ENCODE data around the gene EIF3F. TPM values are rescaled to one million over a fixed set of nuclear protein-coding genes. Genes with fewer than 3 reads are reported as not detected.
A peak's percentile ranks its signal among the peaks of the same experiment; 100 is the strongest.

The EIF3F gene
- polyA plus RNA-seq, 1 donor: 339 TPM

DNA sequence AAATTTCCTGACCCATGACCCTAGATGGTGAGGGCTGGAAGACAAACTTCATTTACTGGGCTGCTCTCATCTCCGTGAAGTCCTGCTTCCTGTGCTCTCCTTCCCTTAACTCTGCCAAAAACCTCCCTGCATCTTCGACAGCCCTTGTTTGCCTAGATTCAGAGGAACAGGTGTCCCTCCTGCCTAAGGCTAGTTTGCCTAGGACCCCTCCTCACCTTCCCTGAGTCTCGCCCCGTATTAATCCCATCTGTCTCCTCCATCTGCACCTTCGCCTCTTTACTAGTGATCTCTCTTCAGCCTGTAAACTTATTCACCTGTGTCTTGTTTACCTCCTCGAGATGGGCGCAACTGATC, 33.1 kb downstream of the EIF3F start:
- DNase-seq: no peak

DNA sequence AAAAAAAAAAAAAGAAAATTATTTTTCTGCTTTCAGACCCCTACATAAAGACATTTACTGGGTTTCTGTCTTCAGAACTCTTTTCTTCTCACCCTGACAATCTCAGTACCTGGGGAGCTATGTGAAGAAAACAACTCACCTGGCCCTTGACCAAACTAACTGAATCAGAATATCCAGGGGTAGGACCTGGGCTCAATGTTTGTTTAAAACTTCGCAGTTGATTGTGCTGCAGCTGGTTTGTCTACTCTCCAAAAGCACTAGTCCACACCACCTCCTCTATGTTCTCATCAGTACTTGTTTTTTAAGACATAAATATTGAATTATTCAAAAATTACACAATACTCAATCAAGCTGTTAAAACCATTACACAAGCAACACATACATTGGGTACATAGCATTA, 34.8 kb downstream of the EIF3F start:
- DNase-seq: no peak

DNA sequence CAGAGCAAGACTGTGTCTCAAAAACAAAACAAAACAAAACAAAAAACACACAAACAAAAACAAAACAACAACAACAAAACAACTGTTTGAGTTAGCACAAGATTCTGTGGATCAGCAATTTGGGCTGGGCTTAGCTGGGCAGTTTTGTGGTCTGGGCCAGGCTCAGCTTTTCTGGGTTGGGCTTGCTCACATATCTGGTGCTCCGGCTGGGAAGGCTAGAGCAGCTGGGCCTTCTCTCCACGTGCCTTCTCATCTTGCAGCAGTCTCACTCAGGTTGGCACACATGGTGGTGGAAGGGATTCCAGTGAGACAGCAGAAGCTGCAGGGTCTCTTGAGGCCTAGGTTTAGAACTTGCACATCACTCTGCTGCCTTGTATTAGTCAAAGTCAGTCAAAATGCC, 35.7 kb downstream of the EIF3F start:
- no peak for DNase-seq

DNA sequence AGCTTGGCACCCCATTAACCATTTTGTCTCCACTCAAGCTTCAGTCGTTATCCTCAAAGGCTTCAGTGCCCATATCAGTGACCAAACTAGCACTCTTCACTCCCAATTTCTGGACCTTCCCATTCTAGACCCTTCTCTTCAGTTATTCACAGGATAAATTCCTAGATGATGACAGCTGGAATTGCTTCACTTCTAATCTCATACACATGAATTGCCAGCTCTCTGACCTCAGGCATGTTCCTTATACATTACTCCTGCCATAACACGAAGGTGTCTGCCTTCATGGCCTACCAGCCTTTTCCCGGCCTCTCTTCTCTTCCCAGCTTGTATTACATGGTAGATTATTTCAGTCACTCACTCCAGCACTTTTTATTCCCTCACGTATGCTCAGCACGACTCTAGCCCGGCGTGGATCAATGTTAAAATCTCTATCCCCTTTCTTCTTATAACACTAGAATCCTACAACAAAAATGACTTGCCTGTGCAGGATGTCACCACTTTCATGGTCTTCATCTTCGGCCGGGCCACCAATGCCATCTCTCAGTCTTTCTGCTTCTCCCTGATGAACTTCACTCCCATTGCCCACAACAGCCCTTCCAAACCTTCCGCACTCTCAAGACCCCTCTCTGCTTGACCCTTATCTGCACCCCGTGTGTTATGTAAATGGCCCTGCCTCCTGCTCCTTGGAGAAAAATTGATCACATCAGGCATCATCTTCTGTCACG, 36.9 kb downstream of the EIF3F start:
- DNase-seq: no peak

DNA sequence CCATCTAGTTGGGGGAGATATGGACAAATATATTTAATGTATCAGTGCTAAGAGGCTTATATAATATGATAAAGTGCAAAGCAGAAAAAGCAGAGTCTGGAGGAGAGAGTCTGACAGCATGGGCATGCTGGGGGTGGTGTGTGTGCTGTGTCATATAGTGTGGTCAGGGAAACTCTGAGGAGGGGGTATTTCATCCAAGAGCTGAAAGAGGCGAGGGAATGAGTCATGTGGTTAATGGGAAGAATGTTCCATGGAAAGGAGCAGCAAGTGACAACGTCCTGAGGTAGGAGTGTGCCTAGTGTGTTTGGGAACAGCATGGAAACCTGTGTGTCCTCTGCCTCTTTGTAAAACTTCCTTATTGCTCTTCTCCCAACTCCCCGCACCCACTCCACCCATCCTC, 38.0 kb downstream of the EIF3F start:
- DNase-seq: no peak

DNA sequence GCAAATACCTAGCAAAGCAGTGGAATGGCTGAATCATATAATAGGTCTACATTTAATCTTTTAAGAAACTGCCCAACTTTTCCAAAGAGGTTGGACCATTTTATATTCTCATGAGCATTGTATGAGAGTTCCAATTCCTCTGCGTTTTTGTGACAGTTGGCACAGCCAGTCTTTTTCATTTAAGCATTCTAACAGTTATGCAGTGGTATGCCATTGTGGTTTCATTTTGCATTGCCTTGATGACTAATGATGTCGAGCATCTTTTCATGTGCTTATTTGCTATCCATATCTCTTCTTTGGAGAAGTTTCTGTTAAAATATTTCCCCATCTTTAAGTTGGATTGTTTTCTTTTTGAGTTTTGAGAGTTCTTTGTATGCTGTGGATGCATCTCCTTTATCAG, 38.7 kb downstream of the EIF3F start:
- DNase-seq: no peak

DNA sequence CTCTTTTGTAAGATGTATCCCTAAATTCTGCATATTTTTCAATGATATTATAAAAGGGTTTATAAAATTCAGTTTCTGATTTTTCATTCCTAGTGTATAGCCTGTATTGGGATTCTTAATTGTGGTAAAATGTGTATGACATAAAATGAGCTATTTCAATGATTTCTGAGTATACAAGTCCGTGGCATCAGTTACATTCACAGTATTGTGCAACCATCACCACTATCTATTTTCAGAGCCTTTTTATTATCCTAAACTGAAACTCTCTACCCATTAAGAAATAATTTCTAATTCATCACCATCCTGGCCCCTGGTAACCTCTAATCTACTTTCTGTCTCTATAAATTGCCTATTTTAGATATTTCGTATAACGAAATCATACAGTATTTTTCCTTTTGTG, 39.8 kb downstream of the EIF3F start:
- DNase-seq: no peak

DNA sequence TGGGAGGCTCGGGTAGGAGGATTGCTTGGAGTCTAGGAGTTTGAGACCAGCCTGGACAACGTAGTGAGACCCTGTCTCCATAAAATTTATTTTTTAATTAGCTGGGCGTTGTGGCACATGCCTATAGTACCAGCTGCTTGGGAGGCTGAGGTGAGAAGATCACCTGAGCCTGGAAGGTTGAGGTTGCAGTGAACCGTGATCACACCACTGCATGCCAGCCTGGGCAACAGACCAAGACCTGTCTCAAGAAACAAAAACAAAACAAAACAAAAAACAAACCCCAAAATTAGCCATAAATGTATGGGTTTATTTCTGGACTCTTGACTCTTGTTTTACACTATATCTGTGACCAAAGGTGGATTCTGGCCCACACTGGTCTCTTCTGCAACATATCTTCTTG, 41.6 kb downstream of the EIF3F start:
- DNase-seq: no peak

DNA sequence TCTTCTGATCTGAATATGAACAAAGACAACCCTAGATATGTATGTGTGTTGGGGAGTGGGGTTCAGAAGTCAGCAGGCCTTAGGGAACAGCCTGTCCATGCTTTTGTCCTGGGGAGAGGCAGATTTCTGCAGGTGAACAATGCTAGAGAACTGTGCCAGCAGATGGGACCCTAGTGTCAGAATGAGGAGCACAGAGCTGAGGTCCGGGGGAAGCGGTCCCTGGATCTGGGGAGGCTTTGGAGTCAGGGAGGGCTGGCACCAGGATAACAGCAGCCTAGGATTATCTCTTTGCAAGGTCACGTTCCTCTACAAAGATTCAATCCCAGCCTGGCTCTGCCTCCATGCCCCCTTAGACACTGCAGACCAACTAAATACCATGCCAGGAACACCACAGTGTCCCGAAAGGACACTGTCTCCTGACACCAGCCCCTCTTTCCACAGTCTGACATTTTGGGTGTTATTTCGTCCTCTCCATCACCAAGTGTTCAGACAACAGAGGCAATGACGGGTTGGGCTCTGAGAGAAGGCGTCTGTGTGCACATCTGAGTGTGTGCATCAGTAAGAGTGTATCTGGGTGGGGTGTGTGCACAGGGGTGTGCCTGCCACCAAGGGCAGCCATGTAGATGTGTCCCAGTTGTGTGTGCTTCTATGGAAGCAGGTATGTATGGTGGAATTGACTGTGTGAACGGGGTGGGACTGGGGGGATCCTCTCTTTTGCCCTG, 43.5 kb downstream of the EIF3F start:
- no peak for DNase-seq

DNA sequence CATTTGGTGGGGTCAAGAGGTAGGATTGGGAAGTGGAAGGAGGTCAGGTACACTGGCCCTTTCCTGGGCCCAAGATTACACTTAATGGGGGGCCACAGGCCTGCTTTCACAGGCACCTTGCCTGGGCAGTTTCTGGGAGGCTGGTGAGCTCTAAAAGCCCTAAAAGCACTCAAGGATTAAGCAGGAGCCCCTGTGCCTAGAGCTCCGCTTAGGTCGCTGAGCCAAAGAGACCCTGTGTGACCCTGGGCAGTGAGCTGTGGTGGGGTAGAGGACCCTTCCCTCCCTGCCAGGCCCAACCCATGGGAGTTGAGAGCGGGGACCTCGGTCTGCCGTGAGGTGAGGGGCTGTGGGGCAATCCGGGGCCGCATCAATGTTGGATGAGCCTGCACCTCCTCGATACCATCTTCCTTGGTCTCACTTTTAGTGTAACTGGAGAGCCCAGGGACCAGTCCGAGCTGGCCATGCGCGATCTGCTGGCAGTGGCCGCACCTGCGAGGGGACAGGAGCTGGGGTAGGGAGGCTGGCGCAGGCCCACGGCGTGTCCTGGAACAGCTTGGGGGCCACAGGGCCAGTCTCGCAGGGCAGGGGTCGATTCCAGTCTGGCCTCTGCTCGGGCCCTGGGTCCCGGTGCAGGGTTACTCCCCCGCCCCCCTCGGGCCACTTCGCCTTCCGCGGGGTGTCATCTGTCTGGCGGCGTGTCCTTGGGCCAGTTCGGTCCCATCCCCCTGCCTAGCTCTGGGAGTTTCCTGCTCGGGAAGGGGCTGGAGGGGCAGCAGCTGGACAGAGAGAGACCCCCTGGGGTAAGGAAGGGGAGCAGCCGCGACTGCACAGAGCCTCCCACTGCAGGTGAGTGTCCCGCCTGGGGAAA, 44.3 kb downstream of the EIF3F start:
- DNase-seq: no peak

DNA sequence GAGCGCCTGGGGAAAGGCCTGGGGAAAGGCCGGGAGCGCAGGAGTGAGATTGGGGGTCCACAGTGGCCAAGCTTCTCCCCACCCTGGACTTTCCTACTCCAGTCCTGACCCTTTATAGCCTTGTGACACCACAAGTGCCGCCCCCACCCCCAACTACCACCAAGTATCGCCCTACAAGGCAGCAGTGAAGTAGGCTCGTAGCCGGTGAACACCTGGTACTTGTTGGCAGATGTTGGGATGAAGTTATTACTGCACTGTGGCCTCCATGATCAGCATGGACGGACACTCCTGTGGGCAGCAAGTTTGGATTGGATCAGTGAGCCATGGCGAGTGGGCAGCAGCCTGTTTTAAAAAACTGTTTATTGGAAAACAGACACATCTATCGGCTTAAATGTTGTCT, 45.0 kb downstream of the EIF3F start:
- DNase-seq: no peak

DNA sequence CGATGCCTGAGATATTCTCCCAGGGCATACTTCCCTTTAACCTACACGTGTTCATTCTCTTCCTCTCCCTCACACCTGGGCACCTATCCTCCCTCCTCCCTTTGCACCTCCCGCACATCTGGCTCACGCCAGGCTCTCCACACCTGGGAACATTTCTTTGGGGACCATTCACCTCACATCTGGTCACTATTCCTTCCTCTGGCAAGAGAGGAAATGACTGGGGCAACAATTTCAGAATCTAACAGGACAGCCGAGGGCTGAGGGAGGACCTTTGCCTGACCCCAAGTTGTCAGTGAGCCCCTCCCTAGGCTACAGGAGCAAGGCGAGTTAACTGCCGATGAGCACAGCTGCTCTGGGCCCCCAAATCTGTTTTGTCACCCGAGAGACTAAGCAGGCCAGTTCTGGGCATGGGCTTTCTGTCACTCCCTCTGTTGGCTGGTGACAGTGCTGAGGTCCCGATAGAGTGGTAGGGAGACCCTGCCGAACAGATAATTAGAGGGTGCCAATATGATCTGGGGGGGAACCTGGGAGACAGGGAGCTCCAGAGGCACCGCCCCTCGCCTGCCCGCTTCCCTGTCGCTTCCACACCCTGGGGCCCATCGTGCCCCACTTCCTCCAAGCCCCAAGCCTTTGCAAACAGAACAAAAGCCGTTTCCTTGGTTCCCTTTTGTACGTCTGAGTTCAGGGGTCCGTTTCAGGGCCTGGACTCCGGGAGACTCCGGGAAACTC, 45.6 kb downstream of the EIF3F start:
- no peak for DNase-seq

DNA sequence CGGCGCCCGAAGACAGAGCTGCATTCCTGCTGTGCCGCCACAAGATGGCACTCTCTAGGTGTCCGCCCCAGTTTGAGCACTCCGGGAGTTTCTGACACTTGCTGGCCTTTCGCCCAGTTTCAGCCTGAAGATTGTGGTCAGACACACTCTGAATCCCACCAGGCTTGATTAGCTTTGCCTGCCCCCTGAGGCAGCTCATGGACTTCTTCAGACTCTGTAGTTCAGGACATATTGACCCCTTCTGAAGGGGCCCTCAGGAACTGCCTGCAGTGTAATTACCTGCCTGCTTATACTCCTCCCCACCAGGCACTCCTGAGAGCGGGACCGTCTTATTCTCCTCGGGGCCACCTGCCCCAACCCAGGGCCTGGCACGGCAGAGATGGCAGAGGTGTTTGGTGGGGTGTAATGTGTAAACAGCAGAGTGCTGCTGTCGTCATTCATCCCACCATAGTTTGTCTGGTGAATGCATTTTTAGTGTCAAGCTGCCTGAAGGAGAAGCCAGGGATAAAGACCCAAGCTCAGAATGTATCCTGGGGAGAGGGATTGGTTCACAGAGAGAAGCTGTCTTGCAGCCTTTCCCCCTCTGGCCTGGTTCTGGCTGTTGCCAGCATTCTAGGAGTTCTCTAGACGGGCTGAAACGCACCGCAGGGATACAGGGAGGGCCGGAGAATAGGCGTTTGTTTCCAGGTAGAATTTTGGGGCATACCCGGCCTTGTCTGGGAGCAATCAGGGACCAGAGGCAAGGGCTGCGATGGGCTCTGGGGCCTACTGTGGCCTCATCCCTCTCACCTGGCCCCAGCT, 46.4 kb downstream of the EIF3F start:
- peak; percentile 85 for DNase-seq

DNA sequence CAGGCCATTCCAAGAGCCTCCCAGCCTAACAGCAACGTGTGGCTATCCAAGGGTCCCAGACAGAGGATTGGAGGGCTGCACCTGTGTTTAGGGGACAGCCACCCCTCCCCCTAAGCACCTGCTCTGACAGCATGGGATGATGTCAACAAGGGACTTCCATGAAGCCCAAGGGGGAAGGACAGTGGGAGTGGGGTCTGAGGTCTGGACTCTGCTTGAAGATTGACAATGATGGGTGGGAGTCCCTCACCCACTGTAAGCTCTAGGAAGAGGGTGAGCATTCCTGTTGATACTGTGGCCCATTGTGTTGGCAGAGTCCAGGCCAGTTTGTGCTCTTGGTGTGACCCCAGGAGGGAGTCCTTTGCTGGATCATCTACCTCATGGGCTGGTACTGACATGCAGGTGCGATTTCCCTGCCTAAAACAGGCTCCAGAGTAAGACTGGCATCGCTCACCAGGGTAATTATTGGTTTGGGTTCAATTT, 47.0 kb downstream of the EIF3F start:
- DNase-seq: no peak

DNA sequence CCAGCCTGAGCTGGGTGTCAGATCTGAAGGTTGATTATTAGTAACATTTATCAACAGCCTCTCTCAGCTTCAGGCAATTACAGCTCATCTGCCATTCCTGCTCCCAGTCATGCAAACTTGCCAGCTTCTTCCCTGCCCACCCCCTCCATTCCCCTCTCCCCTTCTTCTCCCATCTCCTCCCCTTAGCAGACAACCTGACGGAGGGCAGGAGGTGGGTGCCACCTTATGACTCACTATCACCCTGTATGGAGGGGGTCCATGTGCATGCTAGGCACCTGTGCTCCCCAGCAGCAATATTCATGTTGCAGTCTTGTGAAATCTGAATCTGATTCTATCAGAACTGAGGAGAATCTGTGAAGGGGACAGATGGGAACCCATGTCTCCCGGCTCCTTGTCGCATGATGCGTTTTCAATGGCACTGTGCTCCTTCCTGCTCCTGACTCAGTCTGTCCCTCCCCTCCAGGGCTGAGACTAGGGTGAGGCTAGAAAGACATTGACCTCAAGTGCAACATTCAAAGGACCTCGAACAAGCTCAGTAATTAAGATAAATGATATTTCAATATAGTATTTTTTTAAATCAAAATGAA, 47.6 kb downstream of the EIF3F start:
- no peak for DNase-seq

DNA sequence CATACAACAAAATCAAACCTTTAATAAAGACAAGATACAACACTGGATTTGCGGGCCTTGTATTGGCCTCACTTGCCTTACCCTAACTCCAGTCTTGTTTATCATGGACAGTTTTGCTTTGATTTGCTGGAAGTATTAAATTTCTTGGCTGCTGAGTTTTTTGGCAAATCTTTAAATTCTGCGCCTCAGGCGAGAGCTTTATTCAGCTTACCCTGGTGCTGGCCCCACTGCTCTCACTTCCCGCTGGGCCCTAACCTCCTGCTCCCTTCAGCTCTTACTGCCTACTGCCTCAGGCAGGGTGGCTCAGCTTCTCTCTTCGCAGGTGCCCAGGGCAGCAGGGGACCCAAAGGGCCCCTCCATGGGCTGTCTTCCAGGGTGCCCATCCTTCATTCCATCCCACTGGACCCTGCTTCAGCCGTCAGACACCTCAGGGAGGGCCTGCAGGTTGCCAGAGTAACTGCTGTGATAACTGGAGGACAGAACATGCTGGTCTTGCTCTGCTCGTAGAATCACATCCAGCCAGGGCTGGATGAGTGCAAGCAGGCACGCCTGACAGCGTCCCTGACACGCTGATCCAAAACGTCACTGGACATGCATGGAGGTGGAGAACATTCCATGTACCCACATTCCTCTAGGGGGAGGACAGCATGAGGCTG, 48.2 kb downstream of the EIF3F start:
- no peak for DNase-seq

DNA sequence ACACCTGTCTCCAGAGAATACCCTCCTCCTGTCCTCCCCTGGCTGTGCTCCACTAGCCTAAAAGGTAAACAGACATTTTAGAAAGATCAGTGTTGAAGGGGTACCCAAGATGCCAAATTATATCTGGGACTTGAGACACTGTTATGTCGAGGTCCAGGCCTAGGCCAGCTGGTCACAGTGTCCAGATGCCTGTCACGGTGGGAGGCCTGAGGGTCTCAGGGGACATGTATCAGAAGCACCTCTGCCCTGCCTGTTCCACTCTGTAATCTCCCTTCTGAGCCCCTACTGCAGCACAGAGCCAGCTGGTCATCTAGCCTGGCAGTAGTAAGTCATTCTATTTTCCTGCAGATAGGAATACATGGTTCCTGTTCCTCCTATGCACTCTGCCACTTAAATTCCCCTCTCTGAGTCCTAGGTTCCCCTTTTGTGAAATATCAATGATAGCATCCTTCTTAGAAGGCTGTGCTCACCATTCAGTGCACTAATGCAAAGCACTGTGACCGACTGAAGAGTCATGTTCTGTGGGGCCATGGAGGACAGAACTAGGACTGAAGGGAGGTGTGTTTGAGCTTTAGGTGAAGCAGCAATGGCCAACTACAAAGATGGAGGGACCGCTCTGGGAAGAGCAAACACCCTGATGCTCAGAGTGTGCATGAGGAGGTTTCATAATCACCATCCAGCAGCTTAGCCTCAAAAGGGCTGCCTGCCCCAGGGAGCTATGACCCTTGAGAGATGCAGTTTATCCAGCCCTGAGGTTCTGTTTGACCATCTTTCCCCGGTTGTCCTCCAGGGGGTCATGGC, 49.1 kb downstream of the EIF3F start:
- no peak for DNase-seq

DNA sequence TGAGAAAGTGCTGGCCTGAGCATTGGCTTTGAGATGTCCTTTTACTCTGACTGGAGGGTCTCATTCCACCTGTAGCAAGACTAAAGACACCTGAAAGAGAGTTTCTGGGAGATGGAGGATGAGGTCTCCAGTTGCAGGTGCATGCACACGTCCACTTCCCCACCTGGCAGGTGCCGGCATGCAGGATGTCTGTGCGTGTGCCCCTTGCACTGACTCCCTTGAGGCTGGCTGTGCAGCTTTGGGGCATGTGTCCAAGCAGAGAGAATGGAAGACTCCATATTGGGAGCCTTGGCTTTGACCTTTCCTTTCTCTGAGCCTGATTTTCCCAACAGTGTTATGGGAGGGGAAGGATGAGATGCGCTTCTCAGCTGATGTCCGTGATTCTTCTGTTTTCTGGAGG, 49.8 kb downstream of the EIF3F start:
- no peak for DNase-seq

DNA sequence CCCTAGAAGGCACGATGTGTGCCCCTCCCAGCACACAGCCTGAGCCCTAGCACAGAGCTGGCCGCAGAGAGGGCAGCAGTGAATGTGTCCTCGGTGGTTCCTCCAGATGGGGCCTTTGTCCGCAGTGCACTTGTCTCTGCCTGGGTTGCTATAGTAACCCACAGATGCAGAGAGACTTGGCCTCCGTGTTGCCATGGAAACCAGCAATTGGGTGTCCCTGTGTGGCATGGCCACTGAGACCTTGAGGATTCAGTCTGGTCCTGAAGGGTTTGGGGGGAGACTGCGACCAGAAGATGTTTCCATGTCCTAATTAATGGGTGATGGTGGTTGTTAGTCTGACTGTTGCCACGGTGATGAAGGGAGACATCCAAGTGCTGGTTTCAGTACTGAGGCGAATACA, 51.3 kb downstream of the EIF3F start:
- no peak for DNase-seq
